ENCODE results near the gene HDLBP. TPM values are rescaled to one million over a fixed set of nuclear protein-coding genes. Genes with fewer than 3 reads are reported as not detected.

Gene HDLBP
- polyA plus RNA-seq (ENCODE audit: low read depth in 6 of 6) = 10 to 100 TPM in 5 of 6 donors, 1 to 10 TPM in 1; 10.0 to 54.7 (median 28.7) TPM

GRCh38 chr2:241315093-241315878 is at the start of gene HDLBP:
TSS of gene HDLBP (minus strand) at chr2:241315672. CDS start at chr2:241266869, 48,803 bp downstream.
- ATAC-seq (ENCODE audit: low read depth in 2 of 2) = peak; percentile 66 to 69
- DNase-seq = peak; percentile 100
- Mint-ChIP-seq H3K4me3 (peak within 1 kb of the TSS; percentile 91 to 100 (median 99)), H3K27me3 (no peaks in the 10 kb centered on the region), H3K4me1 (peaks cover 66 to 74% (median 73%) of the 10 kb centered on the region in 3 donors), H3K36me3 (no peaks in the 10 kb centered on the region), H3K27ac (peak within 1 kb of the TSS; percentile 98 to 100 (median 100)), H3K9me3 (peaks cover 0 to 2% (median 0%) of the 10 kb centered on the region in 7 donors)

GRCh38 chr2:241364781-241365180 is 49.3 kb upstream of the HDLBP start:
- DNase-seq (no peak), ATAC-seq (ENCODE audit: low read depth in 2 of 2) (no peak)
- Mint-ChIP-seq H3K27me3 (no peaks in the 10 kb centered on the region), H3K27ac (no peak overlapping the region), H3K9me3 (no peaks in the 10 kb centered on the region), H3K4me1 (peaks cover 49 to 56% (median 54%) of the 10 kb centered on the region in 3 donors), H3K4me3 (no peak overlapping the region), H3K36me3 (no peaks in the 10 kb centered on the region)

GRCh38 chr2:241363426-241363825 is 48.0 kb upstream of the HDLBP start:
- DNase-seq = no peak
- no peak for ATAC-seq (ENCODE audit: low read depth in 2 of 2)
- Mint-ChIP-seq H3K27ac (peak overlapping the region in 1 of 6 donors; percentile 14), H3K4me3 (peak overlapping the region in 1 of 8 donors; percentile 63), H3K27me3 (no peaks in the 10 kb centered on the region), H3K4me1 (peaks cover 53 to 65% (median 62%) of the 10 kb centered on the region in 3 donors), H3K36me3 (no peaks in the 10 kb centered on the region), H3K9me3 (no peaks in the 10 kb centered on the region)

- DNase-seq (no peak), ATAC-seq (ENCODE audit: low read depth in 2 of 2) (no peak)
- Mint-ChIP-seq H3K36me3 (no peaks in the 10 kb centered on the region), H3K27ac (peak overlapping the region; percentile 12 to 89 (median 85)), H3K4me1 (peaks cover 48 to 65% (median 62%) of the 10 kb centered on the region in 3 donors), H3K4me3 (peak overlapping the region; percentile 9 to 79 (median 61)), H3K27me3 (no peaks in the 10 kb centered on the region), H3K9me3 (no peaks in the 10 kb centered on the region)
Measured at GRCh38 chr2:241359481-241360045, 44.1 kb upstream of the HDLBP start.

GRCh38 chr2:241358470-241358869 is 43.0 kb upstream of the HDLBP start:
- H3K27me3 Mint-ChIP-seq = no peaks in the 10 kb centered on the region
- peaks cover 44 to 57% (median 56%) of the 10 kb centered on the region in 3 donors for H3K4me1 Mint-ChIP-seq
- H3K36me3 Mint-ChIP-seq = no peaks in the 10 kb centered on the region
- peak overlapping the region; percentile 25 to 93 (median 79) for H3K4me3 Mint-ChIP-seq
- peak; percentile 74 for DNase-seq
- ATAC-seq (ENCODE audit: low read depth in 2 of 2) = peak; percentile 63
- H3K27ac Mint-ChIP-seq = peak overlapping the region; percentile 69 to 96 (median 86)
- H3K9me3 Mint-ChIP-seq = no peaks in the 10 kb centered on the region

- H3K27me3 Mint-ChIP-seq = no peaks in the 10 kb centered on the region
- DNase-seq (no peak), ATAC-seq (ENCODE audit: low read depth in 2 of 2) (no peak)
- H3K4me1 Mint-ChIP-seq = peaks cover 36 to 48% (median 48%) of the 10 kb centered on the region in 3 donors
- peak overlapping the region in 5 of 6 donors; percentile 30 to 95 (median 82) for H3K27ac Mint-ChIP-seq
- H3K9me3 Mint-ChIP-seq = no peaks in the 10 kb centered on the region
- no peaks in the 10 kb centered on the region for H3K36me3 Mint-ChIP-seq
- peak overlapping the region; percentile 25 to 93 (median 86) for H3K4me3 Mint-ChIP-seq
Measured at GRCh38 chr2:241357531-241357930, 42.1 kb upstream of the HDLBP start.

- Mint-ChIP-seq H3K4me3 (peak overlapping the region; percentile 75 to 93 (median 89)), H3K9me3 (no peaks in the 10 kb centered on the region)
- no peak for DNase-seq
Measured at GRCh38 chr2:241356871-241357260, 41.4 kb upstream of the HDLBP start.

GRCh38 chr2:241355983-241356870 is 40.8 kb upstream of the HDLBP start, which contains the start of gene FARP2:
TSS of gene FARP2 (plus strand) at chr2:241356285. CDS start at chr2:241373108, 16,823 bp downstream.
- no peaks in the 10 kb centered on the region for H3K9me3 Mint-ChIP-seq
- H3K36me3 Mint-ChIP-seq = no peaks in the 10 kb centered on the region
- H3K27ac Mint-ChIP-seq = peak within 1 kb of the TSS; percentile 78 to 99 (median 94)
- peak within 1 kb of the TSS; percentile 75 to 95 (median 92) for H3K4me3 Mint-ChIP-seq
- ATAC-seq (ENCODE audit: low read depth in 2 of 2) = peak; percentile 84 to 89
- DNase-seq = peak; percentile 97
- H3K4me1 Mint-ChIP-seq = peaks cover 31 to 45% (median 43%) of the 10 kb centered on the region in 3 donors
- H3K27me3 Mint-ChIP-seq = no peaks in the 10 kb centered on the region

More at GRCh38 chr2:241356871-241357260, 41.4 kb upstream of the HDLBP start:
- peak overlapping the region; percentile 30 to 95 (median 80) for H3K27ac Mint-ChIP-seq
- H3K27me3 Mint-ChIP-seq = no peaks in the 10 kb centered on the region
- peaks cover 35 to 48% (median 48%) of the 10 kb centered on the region in 3 donors for H3K4me1 Mint-ChIP-seq
- ATAC-seq (ENCODE audit: low read depth in 2 of 2) = no peak
- no peaks in the 10 kb centered on the region for H3K36me3 Mint-ChIP-seq

GRCh38 chr2:241354668-241355658 is 39.5 kb upstream of the HDLBP start:
- peak; percentile 58 for DNase-seq
- Mint-ChIP-seq H3K4me3 (peak overlapping the region in 6 of 8 donors; percentile 25 to 77 (median 54)), H3K27ac (peak overlapping the region in 3 of 6 donors; percentile 56 to 91 (median 83)), H3K27me3 (no peaks in the 10 kb centered on the region), H3K36me3 (peaks cover 4 to 10% of the 10 kb centered on the region in 2 donors), H3K9me3 (no peaks in the 10 kb centered on the region), H3K4me1 (peaks cover 22 to 34% (median 33%) of the 10 kb centered on the region in 3 donors)
- ATAC-seq (ENCODE audit: low read depth in 2 of 2) = peak in 1 of 2 donors; percentile 19

- Mint-ChIP-seq H3K36me3 (peaks cover 4 to 16% of the 10 kb centered on the region in 2 donors), H3K9me3 (no peaks in the 10 kb centered on the region), H3K4me3 (no peak overlapping the region), H3K27me3 (no peaks in the 10 kb centered on the region), H3K27ac (no peak overlapping the region), H3K4me1 (peaks cover 4 to 10% (median 6%) of the 10 kb centered on the region in 3 donors)
- no peak for DNase-seq
- ATAC-seq (ENCODE audit: low read depth in 2 of 2) = no peak
Measured at GRCh38 chr2:241352227-241352626, 36.8 kb upstream of the HDLBP start.

GRCh38 chr2:241351640-241352031 is 36.2 kb upstream of the HDLBP start:
- H3K27ac Mint-ChIP-seq = peak overlapping the region in 1 of 6 donors; percentile 24
- H3K36me3 Mint-ChIP-seq = peaks cover 4 to 16% of the 10 kb centered on the region in 2 donors

More at GRCh38 chr2:241351640-241352031, 36.2 kb upstream of the HDLBP start:
- DNase-seq = no peak
- Mint-ChIP-seq H3K9me3 (no peaks in the 10 kb centered on the region), H3K27me3 (no peaks in the 10 kb centered on the region), H3K4me3 (no peak overlapping the region), H3K4me1 (peaks cover 0 to 5% (median under 1%) of the 10 kb centered on the region in 3 donors)
- no peak for ATAC-seq (ENCODE audit: low read depth in 2 of 2)

Measured in naive B cell (primary cell).